AG09309 (cell line): ENCODE data around the gene HOXD8.

Experiments
- DNase-seq: peaks from one replicate; pipeline ENCODE4 v3.0.0-alpha.2; 2010; ENCODE audit warnings: low read depth
- H3K4me3 ChIP-seq: 2 replicates; pipeline ENCODE4 v1.5.1; 2011; ENCODE audit warnings: mild to moderate bottlenecking, low read depth, low read length, moderate library complexity; ENCODE audit not compliant: control insufficient read depth
- TF ChIP-seq, protein P1 (sequence below): IDR thresholded peaks from 2 replicates; pipeline ENCODE4 v1.5.1; 2011; ENCODE audit warnings: mild to moderate bottlenecking, low read depth, low read length, inconsistent platforms; ENCODE audit not compliant: insufficient read depth, control insufficient read depth; ENCODE audit errors: missing control alignments

The HOXD8 gene

GRCh38 chr2:176131848-176132158 lies 2.3 kb downstream of the HOXD8 start:
- TF ChIP-seq, protein P1, sequence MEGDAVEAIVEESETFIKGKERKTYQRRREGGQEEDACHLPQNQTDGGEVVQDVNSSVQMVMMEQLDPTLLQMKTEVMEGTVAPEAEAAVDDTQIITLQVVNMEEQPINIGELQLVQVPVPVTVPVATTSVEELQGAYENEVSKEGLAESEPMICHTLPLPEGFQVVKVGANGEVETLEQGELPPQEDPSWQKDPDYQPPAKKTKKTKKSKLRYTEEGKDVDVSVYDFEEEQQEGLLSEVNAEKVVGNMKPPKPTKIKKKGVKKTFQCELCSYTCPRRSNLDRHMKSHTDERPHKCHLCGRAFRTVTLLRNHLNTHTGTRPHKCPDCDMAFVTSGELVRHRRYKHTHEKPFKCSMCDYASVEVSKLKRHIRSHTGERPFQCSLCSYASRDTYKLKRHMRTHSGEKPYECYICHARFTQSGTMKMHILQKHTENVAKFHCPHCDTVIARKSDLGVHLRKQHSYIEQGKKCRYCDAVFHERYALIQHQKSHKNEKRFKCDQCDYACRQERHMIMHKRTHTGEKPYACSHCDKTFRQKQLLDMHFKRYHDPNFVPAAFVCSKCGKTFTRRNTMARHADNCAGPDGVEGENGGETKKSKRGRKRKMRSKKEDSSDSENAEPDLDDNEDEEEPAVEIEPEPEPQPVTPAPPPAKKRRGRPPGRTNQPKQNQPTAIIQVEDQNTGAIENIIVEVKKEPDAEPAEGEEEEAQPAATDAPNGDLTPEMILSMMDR: no peak
- DNase-seq: no peak
- H3K4me3 ChIP-seq: no peak overlapping the region

DNA sequence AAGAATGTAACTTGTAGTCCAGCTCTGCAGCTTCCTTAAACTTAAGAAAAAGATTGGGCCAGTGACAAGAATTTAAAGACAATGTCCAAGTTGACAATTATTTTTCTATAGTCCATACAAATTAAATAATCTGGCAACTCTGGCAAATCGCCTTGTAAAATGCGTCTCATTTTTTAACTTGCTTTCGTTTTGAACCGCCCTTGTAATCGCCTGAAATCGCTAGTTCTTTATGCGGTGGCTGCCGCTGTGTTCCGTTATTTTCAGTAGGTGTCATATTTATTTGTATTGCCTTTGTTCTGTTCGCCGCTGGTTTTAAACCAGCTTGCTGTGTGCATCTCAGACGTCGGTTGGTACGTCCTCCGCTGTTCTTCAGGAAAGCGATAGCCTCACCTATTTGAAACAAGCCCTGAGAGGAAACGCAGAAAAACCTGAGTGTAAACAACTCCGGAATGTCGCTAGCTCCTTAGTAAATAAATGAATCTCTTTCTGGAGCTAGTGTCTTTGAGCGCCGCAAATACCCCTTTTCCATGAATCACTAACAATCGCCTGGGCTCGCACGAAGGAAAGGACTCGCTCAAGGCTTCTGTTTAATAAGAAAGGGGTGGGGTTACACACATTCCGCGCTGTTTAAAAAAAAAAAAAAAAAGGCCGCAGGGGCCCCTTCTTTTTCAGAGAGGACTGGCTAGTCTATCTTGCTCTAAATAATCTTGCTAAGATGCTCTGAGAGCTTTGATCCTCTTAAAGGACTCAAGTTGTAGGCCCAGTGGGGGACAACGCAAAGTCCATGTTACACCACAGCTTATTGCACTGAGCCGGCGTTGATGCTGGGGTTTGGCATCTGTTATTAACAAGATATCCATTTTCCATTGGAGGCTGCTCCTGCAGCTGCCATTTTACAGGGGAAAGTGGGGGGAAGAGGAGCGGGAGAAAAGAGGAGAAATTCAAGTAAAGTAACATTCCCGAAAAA lies 3.0 kb downstream of the HOXD8 start:
- no peak for DNase-seq
- no peak overlapping the region for H3K4me3 ChIP-seq

DNA sequence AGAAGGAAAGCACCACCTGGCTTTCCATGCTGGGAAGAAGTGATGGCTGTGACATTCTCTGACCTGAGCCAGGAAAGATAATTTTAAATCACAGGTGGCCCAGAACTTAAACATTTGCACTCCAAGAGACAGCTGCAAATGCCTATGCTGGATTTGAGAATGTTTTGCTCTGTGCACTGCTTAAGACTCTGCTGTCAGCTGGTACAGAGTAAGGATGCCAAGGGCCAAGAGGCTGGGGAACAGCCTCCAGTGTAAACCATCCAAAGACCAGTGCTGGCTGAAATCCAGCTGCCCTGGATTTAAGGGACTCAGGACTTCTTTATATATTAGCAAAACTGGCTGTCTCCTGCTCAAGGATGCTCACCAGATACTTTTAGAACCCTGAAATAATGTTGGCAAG lies 3.9 kb downstream of the HOXD8 start:
- no peak for DNase-seq
- TF ChIP-seq, protein P1: no peak
- no peak overlapping the region for H3K4me3 ChIP-seq

More for the DNA sequence above, 3.0 kb downstream of the HOXD8 start:
- TF ChIP-seq, protein P1: no peak

GRCh38 chr2:176134035-176134434 lies 4.5 kb downstream of the HOXD8 start:
- no peak overlapping the region for H3K4me3 ChIP-seq
- TF ChIP-seq, protein P1: no peak
- no peak for DNase-seq

- DNase-seq: no peak
- TF ChIP-seq, protein P1: no peak
- H3K4me3 ChIP-seq: no peak overlapping the region
Measured at GRCh38 chr2:176135035-176135440, 5.5 kb downstream of the HOXD8 start.

- peak overlapping the region; percentile 69 for H3K4me3 ChIP-seq
- DNase-seq: no peak
- TF ChIP-seq, protein P1: peak; percentile 10
Measured at GRCh38 chr2:176136374-176137251, 7.1 kb downstream of the HOXD8 start.
